Measurements from ENCODE around the gene GUCD1. TPM values are rescaled to one million over a fixed set of nuclear protein-coding genes. Genes with fewer than 3 reads are reported as not detected.

Gene GUCD1
- total and polyA plus RNA-seq, 5 donors from 2014 or later, result 45.1 to 69.6 (median 56.5) TPM

DNA sequence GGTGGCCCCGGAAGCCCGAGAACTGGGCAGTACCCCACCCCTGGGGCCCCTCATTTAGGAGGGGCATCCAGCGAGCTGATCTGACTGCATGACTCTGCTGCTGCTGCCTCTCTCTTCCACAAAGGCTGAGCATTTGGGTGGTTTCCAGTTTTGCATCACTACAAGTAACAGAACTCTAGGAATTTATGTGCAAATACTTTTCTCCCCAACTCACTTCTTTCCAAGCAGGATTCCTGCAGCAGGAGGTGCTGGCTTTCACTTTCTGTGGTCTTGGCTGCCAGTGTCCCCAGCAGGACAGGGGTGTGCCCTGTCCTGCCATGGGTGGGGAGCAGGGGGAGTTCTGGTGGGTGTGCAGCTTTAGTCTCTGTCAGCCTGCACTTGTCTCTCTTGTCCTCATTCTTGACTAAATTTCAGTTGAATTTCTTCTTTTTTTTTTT is 38.6 kb downstream of the GUCD1 start:
- DNase-seq (no peak), ATAC-seq (ENCODE audit: low read depth in 2 of 2) (no peak)
- Histone ChIP-seq H3K9me3 (ENCODE audit: control insufficient read depth in 2 of 2, low read length in 2 of 2) (no peaks in the 10 kb centered on the region), H3K27me3 (ENCODE audit: control insufficient read depth, insufficient read depth, low read length) (no peaks in the 10 kb centered on the region), H3K4me3 (ENCODE audit: low read depth, low read length) (no peak overlapping the region), H3K36me3 (ENCODE audit: control insufficient read depth, insufficient read depth, low read length) (no peaks in the 10 kb centered on the region), H3K27ac (ENCODE audit: insufficient read depth, low read length, poor library complexity, severe bottlenecking) (no peak overlapping the region), H3K4me1 (ENCODE audit: control insufficient read depth, insufficient read depth, low read length, poor library complexity, severe bottlenecking) (no peaks in the 10 kb centered on the region)
- no peaks in the 10 kb centered on the region for H3K9me3 Mint-ChIP-seq
- no peaks in the 10 kb centered on the region for H3K36me3 Mint-ChIP-seq
- H3K4me3 Mint-ChIP-seq, result no peak overlapping the region
- no peak overlapping the region for H3K27ac Mint-ChIP-seq
- peaks cover 0 to 2% (median 0%) of the 10 kb centered on the region in 4 donors for H3K4me1 Mint-ChIP-seq
- H3K27me3 Mint-ChIP-seq, result no peaks in the 10 kb centered on the region

DNA sequence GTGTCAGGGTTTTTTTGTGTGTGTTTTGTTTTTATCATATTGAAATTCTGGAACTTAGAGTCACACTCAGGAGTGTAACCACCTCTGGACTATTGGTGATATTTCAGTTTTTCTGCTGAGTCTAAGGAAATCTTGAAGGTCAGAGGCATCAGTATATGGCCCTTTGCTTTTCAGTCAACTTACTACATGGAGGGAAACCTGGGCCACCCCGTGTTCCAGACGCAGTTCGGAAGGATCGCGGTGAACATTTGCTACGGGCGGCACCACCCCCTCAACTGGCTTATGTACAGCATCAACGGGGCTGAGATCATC is 40.0 kb downstream of the GUCD1 start:
- Mint-ChIP-seq H3K9me3 (no peaks in the 10 kb centered on the region), H3K27ac (no peak overlapping the region), H3K36me3 (no peaks in the 10 kb centered on the region), H3K4me3 (no peak overlapping the region), H3K27me3 (no peaks in the 10 kb centered on the region), H3K4me1 (peaks cover 0 to 3% (median 0%) of the 10 kb centered on the region in 4 donors)
- Histone ChIP-seq H3K27ac (ENCODE audit: insufficient read depth, low read length, poor library complexity, severe bottlenecking) (no peak overlapping the region), H3K4me3 (ENCODE audit: low read depth, low read length) (no peak overlapping the region), H3K36me3 (ENCODE audit: control insufficient read depth, insufficient read depth, low read length) (no peaks in the 10 kb centered on the region), H3K27me3 (ENCODE audit: control insufficient read depth, insufficient read depth, low read length) (no peaks in the 10 kb centered on the region), H3K4me1 (ENCODE audit: control insufficient read depth, insufficient read depth, low read length, poor library complexity, severe bottlenecking) (no peaks in the 10 kb centered on the region), H3K9me3 (ENCODE audit: control insufficient read depth in 2 of 2, low read length in 2 of 2) (no peaks in the 10 kb centered on the region)
- DNase-seq, result no peak
- no peak for ATAC-seq (ENCODE audit: low read depth in 2 of 2)

- Mint-ChIP-seq H3K27me3 (no peaks in the 10 kb centered on the region), H3K9me3 (no peaks in the 10 kb centered on the region), H3K4me1 (peaks cover 0 to 3% (median 0%) of the 10 kb centered on the region in 4 donors), H3K4me3 (no peak overlapping the region), H3K36me3 (no peaks in the 10 kb centered on the region), H3K27ac (no peak overlapping the region)
- Histone ChIP-seq H3K27ac (ENCODE audit: insufficient read depth, low read length, poor library complexity, severe bottlenecking) (no peak overlapping the region), H3K4me3 (ENCODE audit: low read depth, low read length) (no peak overlapping the region), H3K27me3 (ENCODE audit: control insufficient read depth, insufficient read depth, low read length) (no peaks in the 10 kb centered on the region), H3K36me3 (ENCODE audit: control insufficient read depth, insufficient read depth, low read length) (no peaks in the 10 kb centered on the region), H3K9me3 (ENCODE audit: control insufficient read depth in 2 of 2, low read length in 2 of 2) (no peaks in the 10 kb centered on the region), H3K4me1 (ENCODE audit: control insufficient read depth, insufficient read depth, low read length, poor library complexity, severe bottlenecking) (no peaks in the 10 kb centered on the region)
- ATAC-seq (ENCODE audit: low read depth in 2 of 2) (no peak), DNase-seq (no peak)
These were observed 40.5 kb downstream of the GUCD1 start for GRCh38 chr22:24514241-24515026.

GRCh38 chr22:24513378-24514240 is 41.3 kb downstream of the GUCD1 start:
- H3K4me3 ChIP-seq (ENCODE audit: low read depth, low read length), result no peak overlapping the region
- no peak overlapping the region for H3K4me3 Mint-ChIP-seq
- no peaks in the 10 kb centered on the region for H3K36me3 Mint-ChIP-seq
- H3K27ac ChIP-seq (ENCODE audit: insufficient read depth, low read length, poor library complexity, severe bottlenecking), result no peak overlapping the region
- H3K27me3 Mint-ChIP-seq, result no peaks in the 10 kb centered on the region
- no peaks in the 10 kb centered on the region for H3K9me3 Mint-ChIP-seq
- DNase-seq (no peak), ATAC-seq (ENCODE audit: low read depth in 2 of 2) (no peak)
- no peaks in the 10 kb centered on the region for H3K27me3 ChIP-seq (ENCODE audit: control insufficient read depth, insufficient read depth, low read length)
- no peak overlapping the region for H3K27ac Mint-ChIP-seq
- no peaks in the 10 kb centered on the region for H3K4me1 ChIP-seq (ENCODE audit: control insufficient read depth, insufficient read depth, low read length, poor library complexity, severe bottlenecking)
- H3K9me3 ChIP-seq (ENCODE audit: control insufficient read depth in 2 of 2, low read length in 2 of 2), result no peaks in the 10 kb centered on the region
- H3K4me1 Mint-ChIP-seq, result peaks cover 0 to 3% (median 0%) of the 10 kb centered on the region in 4 donors
- no peaks in the 10 kb centered on the region for H3K36me3 ChIP-seq (ENCODE audit: control insufficient read depth, insufficient read depth, low read length)

- Histone ChIP-seq H3K9me3 (ENCODE audit: control insufficient read depth in 2 of 2, low read length in 2 of 2) (no peaks in the 10 kb centered on the region), H3K36me3 (ENCODE audit: control insufficient read depth, insufficient read depth, low read length) (no peaks in the 10 kb centered on the region), H3K27me3 (ENCODE audit: control insufficient read depth, insufficient read depth, low read length) (no peaks in the 10 kb centered on the region), H3K4me1 (ENCODE audit: control insufficient read depth, insufficient read depth, low read length, poor library complexity, severe bottlenecking) (no peaks in the 10 kb centered on the region), H3K27ac (ENCODE audit: insufficient read depth, low read length, poor library complexity, severe bottlenecking) (no peak overlapping the region), H3K4me3 (ENCODE audit: low read depth, low read length) (no peak overlapping the region)
- no peak overlapping the region for H3K4me3 Mint-ChIP-seq
- H3K36me3 Mint-ChIP-seq, result no peaks in the 10 kb centered on the region
- DNase-seq (no peak), ATAC-seq (ENCODE audit: low read depth in 2 of 2) (no peak)
- peaks cover 0 to 3% (median 0%) of the 10 kb centered on the region in 4 donors for H3K4me1 Mint-ChIP-seq
- H3K27me3 Mint-ChIP-seq, result no peaks in the 10 kb centered on the region
- H3K9me3 Mint-ChIP-seq, result no peaks in the 10 kb centered on the region
- no peak overlapping the region for H3K27ac Mint-ChIP-seq
These were observed 42.9 kb downstream of the GUCD1 start for GRCh38 chr22:24512043-24512442.

DNA sequence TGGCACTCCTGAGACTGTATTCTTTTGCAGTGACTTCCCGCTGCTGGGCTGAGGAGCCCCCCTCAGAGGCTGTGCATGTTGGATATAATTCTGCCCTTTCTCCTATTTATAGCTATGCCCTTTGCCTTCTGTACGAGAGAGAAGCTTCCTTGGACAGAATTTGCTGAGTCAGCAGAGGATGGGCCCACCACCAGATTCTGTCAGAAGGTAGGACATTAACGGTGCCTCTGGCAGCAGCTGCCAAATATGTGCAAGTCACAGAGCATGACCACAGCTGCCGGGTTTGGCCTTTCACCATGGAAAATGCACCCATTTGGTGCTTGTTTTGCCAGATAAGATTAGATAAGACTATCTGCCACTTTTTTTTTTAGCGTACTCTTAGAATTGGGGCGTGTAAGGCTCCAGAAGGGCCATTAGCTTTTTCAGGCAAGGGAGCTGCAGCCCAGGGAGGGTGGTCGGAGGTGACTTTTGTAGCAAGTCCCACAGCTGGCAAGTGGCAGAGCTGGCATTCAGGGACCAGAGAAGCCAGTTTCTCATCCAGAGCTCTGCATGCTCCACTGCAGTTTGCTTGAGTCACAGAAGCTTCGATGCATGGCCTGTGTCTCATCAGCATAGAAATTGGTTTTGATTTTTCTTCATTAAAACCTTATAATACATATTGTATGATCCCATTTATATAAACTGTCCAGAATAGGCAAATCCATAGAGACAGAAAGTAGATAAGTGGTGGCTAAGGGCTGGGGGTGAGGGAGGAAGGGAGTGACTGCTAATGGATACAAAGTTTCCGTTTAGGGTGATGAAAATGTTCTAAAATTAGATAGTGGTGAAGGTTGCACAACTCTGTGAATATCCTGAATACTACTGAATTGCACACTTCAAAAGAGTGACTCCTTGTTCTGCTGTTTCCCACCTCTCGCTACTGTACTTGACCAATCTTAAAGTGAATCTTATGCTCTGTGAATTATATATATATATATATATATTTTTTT is 44.0 kb downstream of the GUCD1 start:
- Mint-ChIP-seq H3K4me1 (peaks cover 0 to 3% (median 0%) of the 10 kb centered on the region in 4 donors), H3K4me3 (no peak overlapping the region)
- no peak for DNase-seq

GRCh38 chr22:24507716-24508115 is 47.2 kb downstream of the GUCD1 start:
- Histone ChIP-seq H3K4me1 (ENCODE audit: control insufficient read depth, insufficient read depth, low read length, poor library complexity, severe bottlenecking) (no peaks in the 10 kb centered on the region), H3K27ac (ENCODE audit: insufficient read depth, low read length, poor library complexity, severe bottlenecking) (no peak overlapping the region), H3K36me3 (ENCODE audit: control insufficient read depth, insufficient read depth, low read length) (no peaks in the 10 kb centered on the region), H3K27me3 (ENCODE audit: control insufficient read depth, insufficient read depth, low read length) (no peaks in the 10 kb centered on the region), H3K4me3 (ENCODE audit: low read depth, low read length) (no peak overlapping the region), H3K9me3 (ENCODE audit: control insufficient read depth in 2 of 2, low read length in 2 of 2) (no peaks in the 10 kb centered on the region)
- Mint-ChIP-seq H3K27me3 (peaks cover 7% of the 10 kb centered on the region), H3K9me3 (no peaks in the 10 kb centered on the region), H3K27ac (no peak overlapping the region), H3K4me1 (peaks cover 0 to 5% (median 0%) of the 10 kb centered on the region in 4 donors), H3K4me3 (no peak overlapping the region), H3K36me3 (no peaks in the 10 kb centered on the region)
- DNase-seq (no peak), ATAC-seq (ENCODE audit: low read depth in 2 of 2) (no peak)

More for the DNA sequence above, 44.0 kb downstream of the GUCD1 start:
- Histone ChIP-seq H3K4me1 (ENCODE audit: control insufficient read depth, insufficient read depth, low read length, poor library complexity, severe bottlenecking) (no peaks in the 10 kb centered on the region), H3K27ac (ENCODE audit: insufficient read depth, low read length, poor library complexity, severe bottlenecking) (no peak overlapping the region), H3K27me3 (ENCODE audit: control insufficient read depth, insufficient read depth, low read length) (no peaks in the 10 kb centered on the region), H3K4me3 (ENCODE audit: low read depth, low read length) (no peak overlapping the region), H3K36me3 (ENCODE audit: control insufficient read depth, insufficient read depth, low read length) (no peaks in the 10 kb centered on the region), H3K9me3 (ENCODE audit: control insufficient read depth in 2 of 2, low read length in 2 of 2) (no peaks in the 10 kb centered on the region)
- ATAC-seq (ENCODE audit: low read depth in 2 of 2), result no peak
- Mint-ChIP-seq H3K9me3 (no peaks in the 10 kb centered on the region), H3K27me3 (no peaks in the 10 kb centered on the region), H3K27ac (no peak overlapping the region), H3K36me3 (no peaks in the 10 kb centered on the region)
